Neural progenitor cell (in vitro differentiated cells): Measurements from ENCODE around the gene KIF21B.

ENCODE experiments used
- CTCF ChIP-seq: fragments of 200-600 bp; sonication (generic); IDR thresholded peaks from 2 replicates; pipeline ENCODE4 v1.5.1; 2017; ENCODE audit warnings: antibody characterized with exemption, mild to moderate bottlenecking
- EZH2 ChIP-seq: fragments of 200-600 bp; sonication (generic); IDR thresholded peaks from 2 replicates; pipeline ENCODE4 v1.6.1; 2017; ENCODE audit warnings: antibody characterized with exemption, mild to moderate bottlenecking, moderate library complexity

- TF ChIP-seq CTCF (no peak), EZH2 (no peak)
These were observed 558 bp upstream of the KIF21B start for GRCh38 chr1:201023920-201024624.
